HL-60 (cell line): ENCODE results near the gene TRIM50.

Experiments
- DNase-seq, 2 experiments: peaks; one replicate each; pipeline ENCODE4 v3.0.0-alpha.2; 2010 to 2020; ENCODE audit warnings: low read depth in 1 of 2, low spot score in 1 of 2
- H3K27ac ChIP-seq: fragments of 250-450 bp; sonication (Bioruptor Pico); replicated peaks from 2 replicates; pipeline ENCODE4 v1.5.1; 2020; ENCODE audit warnings: mild to moderate bottlenecking, moderate library complexity
- H3K27me3 ChIP-seq: fragments of 250-450 bp; sonication (Bioruptor Pico); 2 replicates; pipeline ENCODE4 v1.5.1; 2021; ENCODE audit warnings: mild to moderate bottlenecking, moderate library complexity; ENCODE audit not compliant: insufficient read depth, poor library complexity, severe bottlenecking
- H3K4me3 ChIP-seq: replicated peaks from 2 replicates; pipeline ENCODE4 v1.5.1; 2011; ENCODE audit warnings: mild to moderate bottlenecking, control low read depth, low read length; ENCODE audit not compliant: insufficient read depth
- CTCF ChIP-seq: IDR thresholded peaks from one replicate; pipeline ENCODE4 v1.5.1; 2011; ENCODE audit warnings: low read length, control low read depth, inconsistent platforms; ENCODE audit not compliant: insufficient read depth
- GABPA ChIP-seq: IDR thresholded peaks from 2 replicates; pipeline ENCODE4 v1.6.1; 2012; ENCODE audit warnings: low read depth
- POLR2AphosphoS5 ChIP-seq: IDR thresholded peaks from 2 replicates; pipeline ENCODE4 v1.6.1; 2012; ENCODE audit warnings: low read depth
- REST ChIP-seq: IDR thresholded peaks from 2 replicates; pipeline ENCODE4 v1.6.1; 2012; ENCODE audit warnings: low read depth; ENCODE audit not compliant: insufficient replicate concordance
- SPI1 ChIP-seq: IDR thresholded peaks from 2 replicates; pipeline ENCODE4 v1.6.1; 2012; ENCODE audit warnings: low read depth, mild to moderate bottlenecking, borderline replicate concordance

TRIM50 gene

GRCh38 chr7:73358590-73359275 is 30.9 kb upstream of the TRIM50 start:
- no peak overlapping the region for H3K27ac ChIP-seq
- no peak for DNase-seq
- H3K4me3 ChIP-seq = no peak overlapping the region
- TF ChIP-seq SPI1 = no peak
- TF ChIP-seq CTCF = no peak
- no peak for TF ChIP-seq POLR2AphosphoS5
- TF ChIP-seq REST = no peak
- no peak for TF ChIP-seq GABPA
- H3K27me3 ChIP-seq = no peaks in the 10 kb centered on the region

GRCh38 chr7:73356159-73356558 is 28.3 kb upstream of the TRIM50 start:
- no peak for TF ChIP-seq POLR2AphosphoS5
- TF ChIP-seq GABPA = no peak
- no peak for TF ChIP-seq REST
- no peak for TF ChIP-seq CTCF
- no peak for TF ChIP-seq SPI1
- Histone ChIP-seq H3K27ac (no peak overlapping the region), H3K27me3 (no peaks in the 10 kb centered on the region), H3K4me3 (no peak overlapping the region)
- DNase-seq = no peak

- no peak overlapping the region for H3K27ac ChIP-seq
- DNase-seq = no peak
- no peak overlapping the region for H3K4me3 ChIP-seq
- TF ChIP-seq SPI1 (no peak), REST (no peak), GABPA (no peak), CTCF (no peak), POLR2AphosphoS5 (no peak)
- H3K27me3 ChIP-seq = no peaks in the 10 kb centered on the region
These were observed 26.9 kb upstream of the TRIM50 start for GRCh38 chr7:73354821-73355220.
